Sigmoid colon (tissue), 4 donors: ENCODE measurements around the gene MUC21.

Experiments
- EP300 ChIP-seq, 4 donors: sonication (generic); formaldehyde crosslinking; IDR thresholded peaks; one replicate each; pipeline ENCODE4 v1.6.1; 2017; ENCODE audit warnings: antibody characterized with exemption in 4 of 4
- TF ChIP-seq, protein P1 (sequence below), 4 experiments: fragments of 450-650 bp in 3 of 4; fragments of 200-600 bp in 1 of 4; IDR thresholded peaks; one replicate each; pipeline ENCODE4 v1.5.1; 2016 to 2019; ENCODE audit warnings: antibody characterized with exemption in 4 of 4, mild to moderate bottlenecking in 3 of 4, moderate library complexity in 2 of 4

DNA sequence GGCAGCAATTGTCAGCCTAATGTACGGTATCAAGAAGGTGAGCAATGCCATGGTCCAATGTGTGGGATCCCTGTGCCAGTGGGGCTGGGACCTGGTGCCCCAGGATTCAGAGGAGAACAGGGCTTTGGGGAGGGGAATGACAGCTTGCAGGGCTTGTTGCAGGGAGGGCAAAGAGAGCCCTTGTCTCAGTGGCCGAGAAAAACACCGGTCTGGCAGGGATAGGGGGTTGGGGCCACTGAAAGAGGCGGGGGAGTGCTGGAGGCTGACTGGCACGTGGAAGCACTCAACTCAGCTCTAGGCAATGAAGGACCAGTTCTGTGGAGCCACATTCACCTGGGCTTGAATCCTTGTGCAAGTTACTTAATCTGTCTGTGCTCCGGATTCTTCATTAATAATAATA, 46.3 kb upstream of the MUC21 start:
- no peak for TF ChIP-seq EP300 (IDR thresholded peaks at IDR 0.05)
- TF ChIP-seq, protein P1, sequence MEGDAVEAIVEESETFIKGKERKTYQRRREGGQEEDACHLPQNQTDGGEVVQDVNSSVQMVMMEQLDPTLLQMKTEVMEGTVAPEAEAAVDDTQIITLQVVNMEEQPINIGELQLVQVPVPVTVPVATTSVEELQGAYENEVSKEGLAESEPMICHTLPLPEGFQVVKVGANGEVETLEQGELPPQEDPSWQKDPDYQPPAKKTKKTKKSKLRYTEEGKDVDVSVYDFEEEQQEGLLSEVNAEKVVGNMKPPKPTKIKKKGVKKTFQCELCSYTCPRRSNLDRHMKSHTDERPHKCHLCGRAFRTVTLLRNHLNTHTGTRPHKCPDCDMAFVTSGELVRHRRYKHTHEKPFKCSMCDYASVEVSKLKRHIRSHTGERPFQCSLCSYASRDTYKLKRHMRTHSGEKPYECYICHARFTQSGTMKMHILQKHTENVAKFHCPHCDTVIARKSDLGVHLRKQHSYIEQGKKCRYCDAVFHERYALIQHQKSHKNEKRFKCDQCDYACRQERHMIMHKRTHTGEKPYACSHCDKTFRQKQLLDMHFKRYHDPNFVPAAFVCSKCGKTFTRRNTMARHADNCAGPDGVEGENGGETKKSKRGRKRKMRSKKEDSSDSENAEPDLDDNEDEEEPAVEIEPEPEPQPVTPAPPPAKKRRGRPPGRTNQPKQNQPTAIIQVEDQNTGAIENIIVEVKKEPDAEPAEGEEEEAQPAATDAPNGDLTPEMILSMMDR (IDR thresholded peaks at IDR 0.05), result no peak
